HS-5 (cell line): ENCODE results near the gene ZDHHC13.

Experiments
- DNase-seq: peaks from one replicate; pipeline ENCODE4 v3.0.0-alpha.2; 2012; ENCODE audit warnings: low read depth

Gene ZDHHC13

DNA sequence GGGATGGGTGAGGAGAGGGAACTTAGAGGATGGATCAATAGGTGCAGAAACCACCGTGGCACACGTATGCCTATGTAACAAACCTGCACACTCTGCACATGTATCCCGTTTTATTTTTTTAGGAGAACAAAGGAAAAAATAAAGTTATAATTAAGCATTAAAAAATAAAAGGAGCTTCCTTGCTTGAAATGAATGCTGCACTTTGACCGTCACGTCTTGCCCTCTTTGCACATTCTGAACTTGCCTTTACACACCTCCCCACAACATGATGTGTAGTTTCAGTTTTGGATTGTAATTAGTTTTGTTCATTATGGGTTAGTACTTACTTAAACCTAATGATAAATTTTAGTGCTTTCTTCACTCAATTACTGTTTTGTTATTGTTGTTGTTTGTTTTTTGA lies 87.9 kb downstream of the ZDHHC13 start:
- no peak for DNase-seq

DNA sequence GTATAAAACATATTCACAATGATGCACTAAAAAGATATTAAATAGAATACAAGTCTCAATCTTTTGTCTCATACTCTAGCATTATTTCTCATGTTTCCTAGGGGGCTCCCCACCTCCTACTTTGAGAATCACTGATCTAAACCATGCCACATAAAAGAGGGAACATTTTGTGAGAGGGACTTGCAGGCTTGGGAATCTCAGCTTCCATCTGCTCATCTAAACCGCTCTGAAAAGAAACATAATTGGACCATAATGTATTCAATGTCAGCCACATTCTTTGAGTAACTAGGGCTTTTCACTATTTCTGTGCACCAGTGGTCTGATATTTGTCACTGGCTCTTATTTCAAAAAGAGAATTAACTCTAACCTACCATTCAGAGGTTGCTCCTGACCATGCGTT lies 91.2 kb downstream of the ZDHHC13 start:
- DNase-seq, result no peak

DNA sequence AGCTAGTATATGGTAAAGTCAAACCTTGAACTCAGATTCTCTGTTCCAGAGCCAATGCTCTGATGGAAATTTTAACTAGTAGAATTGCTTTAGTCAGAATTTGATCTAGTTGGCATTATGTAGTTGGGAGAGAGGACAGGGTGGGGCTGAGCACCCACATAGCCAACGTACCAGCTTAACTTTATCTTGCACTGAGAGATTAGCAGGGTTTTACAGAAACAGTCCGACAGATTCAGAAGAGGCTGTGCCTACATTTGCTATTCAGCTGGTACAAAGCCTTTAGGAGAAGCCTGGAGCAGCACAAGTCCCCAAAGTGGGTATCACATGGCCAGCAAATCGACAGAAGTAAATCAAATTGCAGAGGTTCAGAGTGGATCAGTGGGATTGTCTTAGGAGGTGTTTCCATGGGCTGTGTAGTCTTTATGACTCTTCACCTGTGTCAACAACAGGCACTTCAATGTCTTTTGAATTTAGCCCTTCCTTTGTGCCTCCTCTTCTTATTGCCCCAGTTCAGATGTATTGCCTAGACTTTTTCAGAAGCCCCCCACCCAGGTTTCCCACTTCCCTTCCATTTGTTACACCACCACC lies 92.1 kb downstream of the ZDHHC13 start:
- no peak for DNase-seq

DNA sequence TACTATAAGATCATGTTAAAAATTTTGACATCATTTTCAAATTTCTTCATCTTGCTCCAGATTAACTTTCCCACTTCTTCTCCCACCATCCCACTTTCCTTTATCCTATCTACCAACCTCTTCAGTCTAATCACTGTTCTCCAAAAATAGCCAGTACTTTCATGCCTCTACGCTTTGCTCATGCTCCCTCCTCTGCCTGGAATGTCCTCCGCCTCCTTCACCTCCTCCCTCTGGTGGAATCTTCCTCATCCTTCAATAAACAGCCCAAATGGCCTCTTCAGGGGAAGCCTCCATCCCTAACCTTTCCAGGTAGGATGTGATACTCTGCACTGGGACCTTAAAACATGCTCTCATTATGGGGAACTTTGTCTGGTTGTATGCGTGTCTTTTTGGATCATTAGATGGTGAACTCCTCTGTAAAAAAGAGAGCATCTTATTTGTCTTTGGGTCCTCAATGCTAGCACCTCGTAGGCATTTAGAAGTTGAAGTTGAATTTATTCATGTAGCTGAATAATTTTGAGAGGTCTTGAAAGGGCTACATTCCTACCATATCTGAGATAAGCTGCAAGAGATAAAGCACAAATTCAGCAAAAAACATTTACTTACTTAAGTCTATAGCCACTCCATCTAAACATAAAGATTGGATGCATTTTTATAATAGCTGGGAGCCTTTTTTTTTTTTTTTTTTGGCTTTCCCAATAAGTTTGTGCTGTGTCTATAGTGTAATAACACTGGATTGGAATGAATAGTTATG lies 92.8 kb downstream of the ZDHHC13 start:
- no peak for DNase-seq

DNA sequence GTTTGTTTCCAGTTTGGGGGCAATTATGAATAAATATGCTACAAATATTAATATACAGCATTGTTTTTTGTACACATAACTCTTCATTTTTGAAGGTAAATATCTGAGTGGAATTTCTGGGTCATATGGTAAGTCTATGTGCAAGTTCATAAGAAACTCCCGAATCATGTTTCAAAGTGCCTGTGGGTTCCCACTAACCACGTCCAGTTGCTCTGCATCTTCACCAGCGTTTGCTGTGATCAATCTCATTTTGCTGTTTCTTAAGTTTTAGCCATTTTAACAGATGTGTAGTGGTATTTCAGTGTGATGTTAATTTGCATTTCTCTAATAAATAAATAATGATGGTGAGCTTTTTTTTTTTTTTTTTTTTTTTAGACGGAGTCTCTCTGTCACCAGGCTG lies 99.1 kb downstream of the ZDHHC13 start:
- no peak for DNase-seq

DNA sequence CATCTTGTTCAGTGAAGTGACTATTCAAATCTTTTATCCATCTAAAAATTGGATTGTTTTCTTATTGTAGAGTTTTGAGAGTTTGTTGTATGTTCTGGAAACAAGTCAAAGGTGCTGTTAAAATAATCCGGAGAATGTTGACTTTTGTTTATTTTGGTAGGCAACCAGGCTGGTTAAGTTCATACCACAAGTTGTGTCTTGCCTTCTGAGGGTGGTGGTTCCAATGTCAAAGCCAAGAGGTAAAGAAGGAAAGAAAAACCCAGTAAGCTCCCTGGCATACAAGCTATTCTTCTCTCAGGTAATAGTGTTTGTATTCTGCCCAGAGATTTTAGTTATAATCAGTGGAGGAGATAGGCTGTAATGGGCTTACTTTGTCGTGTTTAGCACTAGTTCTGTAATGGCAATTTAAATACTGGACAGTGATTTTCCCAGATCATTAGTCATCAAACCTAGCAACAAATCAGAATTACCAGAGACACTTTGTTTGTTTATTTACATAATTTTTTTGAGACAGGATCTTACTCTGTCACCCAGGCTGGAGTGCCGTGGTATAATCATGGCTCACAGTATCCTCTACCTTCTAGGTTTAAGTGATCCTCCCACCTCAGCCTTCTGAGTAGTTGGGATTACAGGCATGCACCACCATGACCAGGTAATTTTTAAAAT lies 99.9 kb downstream of the ZDHHC13 start:
- no peak for DNase-seq

DNA sequence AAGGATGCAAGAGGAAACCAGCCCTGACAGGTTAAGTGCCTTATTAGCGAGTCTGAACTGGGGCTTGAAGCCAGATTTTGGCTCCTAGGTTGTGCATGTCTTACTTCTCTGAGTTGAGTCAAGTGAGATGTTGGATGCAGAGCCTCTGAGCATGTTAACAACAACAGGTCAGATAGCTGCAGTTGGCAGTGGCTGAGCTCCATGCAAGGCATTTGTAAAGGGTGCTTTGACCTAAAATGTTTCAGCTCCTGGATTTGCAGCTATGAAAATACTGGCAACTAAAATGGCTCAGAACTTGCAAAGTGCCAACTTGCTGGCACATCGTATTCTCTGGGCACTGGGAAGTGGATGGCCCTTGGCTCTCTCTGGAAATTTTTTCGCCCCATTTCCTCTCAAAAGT lies 101.2 kb downstream of the ZDHHC13 start:
- no peak for DNase-seq

DNA sequence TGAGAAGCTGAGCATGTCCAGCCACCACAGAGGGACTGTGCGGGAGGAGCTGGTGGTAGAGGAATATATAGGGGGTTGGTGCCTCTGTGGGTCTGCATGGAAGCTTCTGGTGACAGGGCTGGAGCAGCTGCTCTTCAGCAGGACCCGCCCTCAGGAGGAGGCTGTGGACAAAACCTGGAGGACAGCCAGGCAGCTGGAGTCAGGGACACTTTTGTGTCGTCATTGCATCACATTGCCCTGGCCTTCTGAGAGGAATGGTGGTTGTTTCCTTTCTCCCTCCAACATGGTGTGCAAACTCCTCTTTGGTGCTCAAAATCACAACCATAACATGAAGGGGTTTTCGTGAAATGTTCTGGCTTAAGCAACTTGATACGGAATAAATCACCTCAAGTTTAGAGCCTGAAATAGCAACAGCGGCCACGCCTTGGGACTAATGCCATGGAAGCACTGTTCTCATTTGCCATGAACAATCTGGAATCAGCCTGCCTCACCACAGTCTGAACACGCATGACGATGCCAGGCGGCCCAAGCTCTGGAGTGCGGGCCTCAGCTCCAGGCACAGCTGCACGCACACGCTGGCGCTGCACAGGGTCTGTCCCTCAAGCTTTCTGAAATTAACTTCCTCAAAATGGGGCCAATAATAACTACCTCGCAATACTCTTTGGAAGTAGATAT lies 102.0 kb downstream of the ZDHHC13 start:
- DNase-seq, result no peak

DNA sequence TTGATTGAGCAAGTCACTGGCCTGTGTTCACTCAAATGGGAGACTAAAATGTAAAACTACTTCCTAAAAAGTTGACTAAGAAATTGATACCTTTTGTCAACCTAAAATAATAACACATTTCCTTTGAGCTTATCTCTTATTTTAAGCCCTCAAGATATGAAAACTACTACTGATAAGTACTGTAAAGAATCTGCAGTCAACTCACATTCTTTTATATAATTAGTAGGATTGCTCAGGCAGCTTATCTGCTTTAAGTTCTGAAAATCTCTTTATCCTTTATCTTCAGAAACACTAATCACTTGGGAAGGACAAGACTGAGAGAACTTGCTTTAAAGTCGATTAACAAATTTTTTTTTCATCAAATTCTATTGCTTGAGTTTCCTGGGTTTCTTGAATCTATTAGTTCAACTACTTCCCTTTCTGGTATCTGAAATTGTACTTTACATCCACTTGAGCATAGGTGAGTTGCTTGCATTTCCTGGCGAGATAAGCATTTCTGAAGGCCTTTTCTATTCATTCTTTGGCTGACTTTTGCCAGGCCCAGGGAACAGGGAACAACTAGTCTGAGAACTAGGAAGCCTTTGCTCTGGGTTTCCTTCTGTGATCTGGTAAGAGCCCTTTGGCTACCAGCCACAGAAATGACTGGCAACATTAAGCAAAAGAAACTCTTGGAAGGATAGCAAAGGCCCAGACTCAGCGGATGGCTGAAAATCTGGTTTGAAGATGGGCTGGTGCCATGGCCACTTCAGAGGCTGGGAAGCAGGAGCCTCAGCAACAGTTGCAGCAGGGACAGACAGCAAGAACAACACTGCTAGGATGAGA lies 104.1 kb downstream of the ZDHHC13 start:
- no peak for DNase-seq

DNA sequence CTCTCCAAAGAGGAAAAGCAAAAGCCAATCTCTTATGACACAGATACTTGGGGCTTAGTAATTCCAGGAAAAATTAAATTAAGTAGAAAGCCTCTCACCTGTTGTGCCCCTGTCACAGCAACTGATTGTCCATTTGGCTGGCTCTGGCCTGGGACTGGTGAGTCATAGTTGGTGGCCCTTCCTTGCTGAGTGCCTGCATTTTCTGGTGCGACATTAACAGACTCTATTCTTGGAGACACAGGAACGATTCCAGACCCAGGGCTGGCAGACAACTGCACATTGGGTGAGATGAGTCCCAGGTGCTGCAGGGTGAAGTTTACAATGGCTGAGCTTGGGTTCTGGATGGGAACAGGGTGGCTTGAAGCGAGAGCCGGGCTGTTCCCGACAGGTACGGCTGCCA lies 108.2 kb downstream of the ZDHHC13 start:
- DNase-seq, result no peak

DNA sequence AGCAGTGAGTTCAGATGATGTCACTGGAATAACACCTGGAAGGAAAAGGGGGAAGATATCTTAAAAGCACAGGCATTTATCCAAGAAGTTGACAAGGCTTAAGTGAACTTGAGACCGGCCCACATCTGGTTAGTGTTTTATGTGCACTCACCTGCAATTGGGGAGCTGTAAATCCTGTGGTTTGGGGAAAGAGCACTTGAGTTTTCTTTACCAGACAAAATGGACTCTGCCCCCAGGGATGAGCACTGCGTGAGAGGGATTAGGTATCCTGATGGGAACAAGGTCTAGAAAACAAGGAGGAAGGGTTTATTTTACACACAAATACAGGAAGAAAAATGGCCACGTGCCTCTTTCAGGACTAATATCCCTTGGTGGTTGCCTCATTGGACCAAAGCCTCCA lies 108.6 kb downstream of the ZDHHC13 start:
- DNase-seq, result no peak
